Measurements from ENCODE around the gene CCL3. TPM values are rescaled to one million over a fixed set of nuclear protein-coding genes. Genes with fewer than 3 reads are reported as not detected.
"Not testable (repeated sequence)": the region's sequence is repeated elsewhere in the genome, so short reads cannot be mapped to it uniquely, and the experiment has no call there.

The CCL3 gene
- total RNA-seq, 1 experiment from 2014 or later = not detected

- CTCF ChIA-PET = not testable (repeated sequence)
Measured at GRCh38 chr17:36087471-36087870, 2.5 kb downstream of the CCL3 start.

GRCh38 chr17:36086791-36087190 lies 3.2 kb downstream of the CCL3 start:
- Histone ChIP-seq H3K9me3 (ENCODE audit: low read length) (no peaks in the 10 kb centered on the region), H3K4me3 (ENCODE audit: low read length) (no peak overlapping the region), H3K79me2 (ENCODE audit: low read length) (no peaks in the 10 kb centered on the region), H3K27ac (ENCODE audit: low read length) (no peak overlapping the region), H4K20me1 (ENCODE audit: low read length) (no peaks in the 10 kb centered on the region), H3K4me1 (ENCODE audit: insufficient read depth, low read length) (no peaks in the 10 kb centered on the region), H3K27me3 (ENCODE audit: low read length) (peaks cover 9% of the 10 kb centered on the region; the same call in 1 of the 2 replicates), H3K9me2 (replicated peaks; ENCODE audit: low read length) (no peaks in the 10 kb centered on the region), H3K36me3 (ENCODE audit: low read depth, low read length) (no peaks in the 10 kb centered on the region), H2AFZ (ENCODE audit: low read length) (no peak overlapping the region), H3F3A (ENCODE audit: low read length, unreplicated experiment) (no peaks in the 10 kb centered on the region), H3K4me2 (ENCODE audit: low read length) (no peak overlapping the region), H3K9ac (ENCODE audit: low read length) (no peak overlapping the region)
- no peak for TF ChIP-seq CTCF (conservative IDR thresholded peaks at IDR 0.05; ENCODE audit: low read depth, low read length)
- no peak for TF ChIP-seq EZH2 (IDR thresholded peaks at IDR 0.05; ENCODE audit: low read length, unreplicated experiment)
- TF ChIP-seq EZH2phosphoT487 (IDR thresholded peaks at IDR 0.05; ENCODE audit: borderline replicate concordance, low read length) = no peak
- POLR2A ChIA-PET (ENCODE audit: unreplicated experiment) = no interaction called here
- BruUV-seq (replicated peaks) = no TSS peak
- DNase-seq (no peak), ATAC-seq (no peak)
- intact Hi-C loops (cut with micrococcal nuclease) = no loop called here
- CTCF ChIA-PET = no interaction called here

More at GRCh38 chr17:36087471-36087870, 2.5 kb downstream of the CCL3 start:
- H3K36me3 ChIP-seq (ENCODE audit: low read depth, low read length); H3K27ac ChIP-seq (ENCODE audit: low read length); H3K9me2 ChIP-seq (replicated peaks; ENCODE audit: low read length); ATAC-seq; DNase-seq; intact Hi-C loops (cut with micrococcal nuclease); H3K9ac ChIP-seq (ENCODE audit: low read length); H4K20me1 ChIP-seq (ENCODE audit: low read length); H3K27me3 ChIP-seq (ENCODE audit: low read length); H3K9me3 ChIP-seq (ENCODE audit: low read length); POLR2A ChIA-PET (ENCODE audit: unreplicated experiment); H3K79me2 ChIP-seq (ENCODE audit: low read length); BruUV-seq (replicated peaks); H3F3A ChIP-seq (ENCODE audit: low read length, unreplicated experiment); H3K4me1 ChIP-seq (ENCODE audit: insufficient read depth, low read length); H2AFZ ChIP-seq (ENCODE audit: low read length); H3K4me2 ChIP-seq (ENCODE audit: low read length); H3K4me3 ChIP-seq (ENCODE audit: low read length): not testable (repeated sequence)

- intact Hi-C loops (cut with micrococcal nuclease) = no loop called here
- DNase-seq (no peak), ATAC-seq (no peak)
- H3K9me2 ChIP-seq (replicated peaks; ENCODE audit: low read length) = no peaks in the 10 kb centered on the region
- H3K36me3 ChIP-seq (ENCODE audit: low read depth, low read length) = no peaks in the 10 kb centered on the region
- no TSS peak for BruUV-seq (replicated peaks)
- H3K4me2 ChIP-seq (ENCODE audit: low read length) = no peak overlapping the region
- TF ChIP-seq CTCF (conservative IDR thresholded peaks at IDR 0.05; ENCODE audit: low read depth, low read length) (no peak), EZH2 (IDR thresholded peaks at IDR 0.05; ENCODE audit: low read length, unreplicated experiment) (no peak), EZH2phosphoT487 (IDR thresholded peaks at IDR 0.05; ENCODE audit: borderline replicate concordance, low read length) (no peak)
- no peaks in the 10 kb centered on the region for H3K9me3 ChIP-seq (ENCODE audit: low read length)
- no peak overlapping the region for H3K4me3 ChIP-seq (ENCODE audit: low read length)
- H3K79me2 ChIP-seq (ENCODE audit: low read length) = no peaks in the 10 kb centered on the region
- H3F3A ChIP-seq (ENCODE audit: low read length, unreplicated experiment) = no peaks in the 10 kb centered on the region
- H2AFZ ChIP-seq (ENCODE audit: low read length) = no peak overlapping the region
- ChIA-PET POLR2A (ENCODE audit: unreplicated experiment) (interaction anchor here (0.5 kb wide), 1 partner anchor 8 kb away, joined by 8 read pairs; no protein-coding TSS in a partner anchor), CTCF (no interaction called here)
- H4K20me1 ChIP-seq (ENCODE audit: low read length) = no peaks in the 10 kb centered on the region
- peaks cover 9% of the 10 kb centered on the region; the same call in 1 of the 2 replicates for H3K27me3 ChIP-seq (ENCODE audit: low read length)
- H3K27ac ChIP-seq (ENCODE audit: low read length) = no peak overlapping the region
- no peaks in the 10 kb centered on the region for H3K4me1 ChIP-seq (ENCODE audit: insufficient read depth, low read length)
- no peak overlapping the region for H3K9ac ChIP-seq (ENCODE audit: low read length)
Measured at GRCh38 chr17:36085765-36086164, 4.2 kb downstream of the CCL3 start.

GRCh38 chr17:36083691-36084090 lies 6.3 kb downstream of the CCL3 start:
- H3K9me2 ChIP-seq (replicated peaks; ENCODE audit: low read length); H3K4me2 ChIP-seq (ENCODE audit: low read length); H2AFZ ChIP-seq (ENCODE audit: low read length); ATAC-seq; POLR2A ChIA-PET (ENCODE audit: unreplicated experiment); H3K27me3 ChIP-seq (ENCODE audit: low read length); DNase-seq; H4K20me1 ChIP-seq (ENCODE audit: low read length); H3F3A ChIP-seq (ENCODE audit: low read length, unreplicated experiment); intact Hi-C loops (cut with micrococcal nuclease); H3K9me3 ChIP-seq (ENCODE audit: low read length); H3K9ac ChIP-seq (ENCODE audit: low read length); H3K4me3 ChIP-seq (ENCODE audit: low read length); H3K79me2 ChIP-seq (ENCODE audit: low read length); CTCF ChIA-PET; H3K36me3 ChIP-seq (ENCODE audit: low read depth, low read length); H3K4me1 ChIP-seq (ENCODE audit: insufficient read depth, low read length); H3K27ac ChIP-seq (ENCODE audit: low read length); BruUV-seq (replicated peaks): not testable (repeated sequence)

GRCh38 chr17:36082482-36083120 lies 7.3 kb downstream of the CCL3 start:
- H3K4me1 ChIP-seq (ENCODE audit: insufficient read depth, low read length); BruUV-seq (replicated peaks); H3K9ac ChIP-seq (ENCODE audit: low read length); H3K27ac ChIP-seq (ENCODE audit: low read length); CTCF ChIA-PET; intact Hi-C loops (cut with micrococcal nuclease); H3K79me2 ChIP-seq (ENCODE audit: low read length); H2AFZ ChIP-seq (ENCODE audit: low read length); H3F3A ChIP-seq (ENCODE audit: low read length, unreplicated experiment); H4K20me1 ChIP-seq (ENCODE audit: low read length); ATAC-seq; H3K36me3 ChIP-seq (ENCODE audit: low read depth, low read length); POLR2A ChIA-PET (ENCODE audit: unreplicated experiment); H3K9me2 ChIP-seq (replicated peaks; ENCODE audit: low read length); H3K9me3 ChIP-seq (ENCODE audit: low read length); H3K4me2 ChIP-seq (ENCODE audit: low read length); DNase-seq; H3K4me3 ChIP-seq (ENCODE audit: low read length): not testable (repeated sequence)
- peaks cover 12% of the 10 kb centered on the region for H3K27me3 ChIP-seq (ENCODE audit: low read length)

Measured in PC-3 (cell line).